Breast epithelium (tissue), 4 donors: Measurements from ENCODE around the gene CUBN. TPM values are rescaled to one million over a fixed set of nuclear protein-coding genes. Genes with fewer than 3 reads are reported as not detected.

ENCODE experiments used
- DNase-seq, 2 donors: peaks; one replicate each; pipeline ENCODE4 v3.0.0-alpha.2; 2019; ENCODE audit warnings: low spot score in 2 of 2
- H3K27ac ChIP-seq, 2 donors: fragments of 200-600 bp; sonication (generic) in 1 of 2; one replicate each; pipeline ENCODE4 v1.5.1; 2016 to 2019; ENCODE audit warnings: mild to moderate bottlenecking in 1 of 2
- H3K27me3 ChIP-seq, 2 donors: fragments of 200-600 bp; sonication (generic) in 1 of 2; one replicate each; pipeline versions ENCODE4 v1.5.1 to v1.6.0; 2017 to 2019; ENCODE audit warnings: control low read depth in 1 of 2, mild to moderate bottlenecking in 1 of 2
- H3K36me3 ChIP-seq: fragments of 200-600 bp; one replicate; pipeline ENCODE4 v1.5.1; 2019
- H3K4me1 ChIP-seq, 2 donors: fragments of 200-600 bp; sonication (generic); one replicate each; pipeline ENCODE4 v1.5.1; 2016 to 2019; ENCODE audit warnings: control low read depth in 1 of 2
- H3K4me3 ChIP-seq, 3 donors: fragments of 200-600 bp; sonication (generic); 1 replicate in 2 of 3; 2 replicates in 1 of 3; pipeline ENCODE4 v1.5.1; 2016 to 2019; ENCODE audit warnings: mild to moderate bottlenecking in 3 of 3, moderate library complexity in 2 of 3
- H3K9me3 ChIP-seq, 2 donors: fragments of 200-600 bp; sonication (generic) in 1 of 2; one replicate each; pipeline ENCODE4 v1.5.1; 2016 to 2019; ENCODE audit warnings: control low read depth in 1 of 2
- POLR2A ChIP-seq: fragments of 450-650 bp; IDR thresholded peaks from one replicate; pipeline ENCODE4 v1.6.1; 2016; ENCODE audit warnings: antibody characterized with exemption, mild to moderate bottlenecking, moderate library complexity
- POLR2AphosphoS5 ChIP-seq, 3 donors: sonication (generic); formaldehyde crosslinking; IDR thresholded peaks; one replicate each; pipeline ENCODE4 v1.6.1; 2017; ENCODE audit warnings: antibody characterized with exemption in 3 of 3
- intact Hi-C: fragments of 100-400 bp; cut with DNase I; formaldehyde crosslinking; loops from one replicate; pipeline ENCODE4 v1.15.1; 2023; ENCODE audit warnings: low total_unique reads
- total RNA-seq, 3 donors: library from RNA; depleted of rRNA; stranded (reverse); fragments of >200 nt; gene quantifications; one replicate each; pipeline ENCODE4 v1.1.0, GENCODE V29; 2016
- TF ChIP-seq, protein P1 (sequence below), 3 donors: fragments of 450-650 bp; IDR thresholded peaks; one replicate each; pipeline ENCODE4 v1.5.1; 2016 to 2017; ENCODE audit warnings: antibody characterized with exemption in 3 of 3, mild to moderate bottlenecking in 3 of 3, moderate library complexity in 3 of 3

Gene CUBN
- total RNA-seq, 3 donors from 2014 or later = 1.6 to 5.7 (median 5.0) TPM

- Histone ChIP-seq H3K27ac (no peak overlapping the region), H3K4me1 (no peaks in the 10 kb centered on the region), H3K4me3 (no peak overlapping the region), H3K27me3 (no peaks in the 10 kb centered on the region), H3K9me3 (no peaks in the 10 kb centered on the region), H3K36me3 (no peaks in the 10 kb centered on the region)
- intact Hi-C loops = no loop called here
- DNase-seq = no peak
- TF ChIP-seq, protein P1, sequence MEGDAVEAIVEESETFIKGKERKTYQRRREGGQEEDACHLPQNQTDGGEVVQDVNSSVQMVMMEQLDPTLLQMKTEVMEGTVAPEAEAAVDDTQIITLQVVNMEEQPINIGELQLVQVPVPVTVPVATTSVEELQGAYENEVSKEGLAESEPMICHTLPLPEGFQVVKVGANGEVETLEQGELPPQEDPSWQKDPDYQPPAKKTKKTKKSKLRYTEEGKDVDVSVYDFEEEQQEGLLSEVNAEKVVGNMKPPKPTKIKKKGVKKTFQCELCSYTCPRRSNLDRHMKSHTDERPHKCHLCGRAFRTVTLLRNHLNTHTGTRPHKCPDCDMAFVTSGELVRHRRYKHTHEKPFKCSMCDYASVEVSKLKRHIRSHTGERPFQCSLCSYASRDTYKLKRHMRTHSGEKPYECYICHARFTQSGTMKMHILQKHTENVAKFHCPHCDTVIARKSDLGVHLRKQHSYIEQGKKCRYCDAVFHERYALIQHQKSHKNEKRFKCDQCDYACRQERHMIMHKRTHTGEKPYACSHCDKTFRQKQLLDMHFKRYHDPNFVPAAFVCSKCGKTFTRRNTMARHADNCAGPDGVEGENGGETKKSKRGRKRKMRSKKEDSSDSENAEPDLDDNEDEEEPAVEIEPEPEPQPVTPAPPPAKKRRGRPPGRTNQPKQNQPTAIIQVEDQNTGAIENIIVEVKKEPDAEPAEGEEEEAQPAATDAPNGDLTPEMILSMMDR (IDR thresholded peaks at IDR 0.05) = no peak
- TF ChIP-seq POLR2AphosphoS5 (IDR thresholded peaks at IDR 0.05) = no peak
These were observed 216.3 kb downstream of the CUBN start for GRCh38 chr10:16913266-16913665.

- no peak for DNase-seq
- Histone ChIP-seq H3K27me3 (no peaks in the 10 kb centered on the region), H3K36me3 (no peaks in the 10 kb centered on the region), H3K4me3 (no peak overlapping the region), H3K9me3 (no peaks in the 10 kb centered on the region), H3K27ac (no peak overlapping the region), H3K4me1 (no peaks in the 10 kb centered on the region)
- TF ChIP-seq POLR2AphosphoS5 (IDR thresholded peaks at IDR 0.05) (no peak), POLR2A (no peak)
- TF ChIP-seq, protein P1 (IDR thresholded peaks at IDR 0.05) = no peak
- intact Hi-C loops = no loop called here
These were observed 218.8 kb downstream of the CUBN start for GRCh38 chr10:16910793-16911164.

DNA sequence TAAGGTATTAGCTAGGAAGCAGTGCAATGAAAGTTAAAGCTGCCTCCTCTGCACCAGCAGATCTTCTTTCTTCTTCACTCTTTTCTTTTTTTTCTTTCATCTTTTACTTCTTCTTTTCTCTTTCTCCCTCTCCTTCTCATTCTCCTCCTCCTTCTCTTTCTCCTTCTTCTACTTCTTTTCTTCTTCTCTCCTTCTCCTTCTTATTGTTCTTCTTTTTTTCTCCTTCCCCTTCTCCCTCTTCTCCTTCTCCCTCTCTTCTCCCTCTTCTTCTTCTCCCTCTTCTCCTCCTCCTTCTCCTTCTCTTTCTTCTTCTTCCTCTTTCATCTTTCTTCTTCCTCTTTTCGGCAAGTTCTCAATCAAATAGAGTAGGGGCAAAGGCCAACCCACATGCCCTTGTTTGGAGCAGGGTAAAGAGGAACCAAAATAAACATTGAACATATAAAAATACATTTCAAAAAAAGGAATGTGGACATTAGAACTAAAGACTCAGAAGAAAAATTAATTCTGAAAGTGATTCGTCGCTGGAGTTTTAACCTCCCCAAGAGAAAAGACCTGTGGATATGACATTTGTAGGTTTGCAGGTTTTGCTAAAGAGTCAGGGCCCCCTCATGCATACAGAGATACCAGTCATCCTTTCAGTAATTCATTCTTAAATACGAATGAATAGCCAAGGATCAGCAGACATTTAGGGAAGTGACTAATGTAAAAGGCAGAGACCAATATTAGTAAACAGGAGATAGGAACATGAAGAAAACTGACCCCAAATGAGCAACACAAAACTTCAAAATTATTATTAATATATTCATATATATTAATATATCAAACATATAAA, 219.4 kb downstream of the CUBN start:
- DNase-seq = no peak
- Histone ChIP-seq H3K4me3 (no peak overlapping the region), H3K27ac (no peak overlapping the region), H3K9me3 (no peaks in the 10 kb centered on the region), H3K36me3 (no peaks in the 10 kb centered on the region), H3K27me3 (no peaks in the 10 kb centered on the region), H3K4me1 (no peaks in the 10 kb centered on the region)
- no peak for TF ChIP-seq POLR2AphosphoS5 (IDR thresholded peaks at IDR 0.05)
- TF ChIP-seq POLR2A = no peak
- TF ChIP-seq, protein P1 (IDR thresholded peaks at IDR 0.05) = no peak
- intact Hi-C loops = no loop called here

GRCh38 chr10:16909271-16909767, 220.3 kb downstream of the CUBN start:
- Histone ChIP-seq H3K9me3 (no peaks in the 10 kb centered on the region), H3K27ac (no peak overlapping the region), H3K36me3 (no peaks in the 10 kb centered on the region), H3K4me3 (no peak overlapping the region), H3K27me3 (no peaks in the 10 kb centered on the region), H3K4me1 (no peaks in the 10 kb centered on the region)
- DNase-seq = no peak
- TF ChIP-seq POLR2AphosphoS5 (IDR thresholded peaks at IDR 0.05) (no peak), POLR2A (no peak)
- TF ChIP-seq, protein P1 (IDR thresholded peaks at IDR 0.05) = no peak
- intact Hi-C loops = no loop called here

GRCh38 chr10:16907687-16908086, 221.9 kb downstream of the CUBN start:
- no peak for DNase-seq
- no peaks in the 10 kb centered on the region for H3K9me3 ChIP-seq
- H3K27ac ChIP-seq = no peak overlapping the region
- H3K4me1 ChIP-seq = no peaks in the 10 kb centered on the region
- H3K27me3 ChIP-seq = no peaks in the 10 kb centered on the region
- intact Hi-C loops = no loop called here
- TF ChIP-seq, protein P1 (IDR thresholded peaks at IDR 0.05) = no peak
- TF ChIP-seq POLR2A (no peak), POLR2AphosphoS5 (IDR thresholded peaks at IDR 0.05) (no peak)
- no peak overlapping the region for H3K4me3 ChIP-seq
- H3K36me3 ChIP-seq = no peaks in the 10 kb centered on the region
